Neuronal stem cell (in vitro differentiated cells): Measurements from ENCODE around the gene PAPLN.

Source experiments
- DNase-seq: peaks from one replicate; pipeline ENCODE4 v3.0.0-alpha.2; 2013; ENCODE audit warnings: low spot score
- H2AFZ ChIP-seq: one replicate; pipeline ENCODE4 v1.6.1; 2013; ENCODE audit warnings: mild to moderate bottlenecking, low read length, inconsistent platforms
- H2AK5ac ChIP-seq: 2 replicates; pipeline ENCODE4 v1.6.1; 2013; ENCODE audit warnings: low read depth, mild to moderate bottlenecking, inconsistent platforms, low read length, moderate library complexity, mixed read lengths
- H2BK120ac ChIP-seq: 2 replicates; pipeline ENCODE4 v1.6.1; 2013; ENCODE audit warnings: low read depth, mild to moderate bottlenecking, inconsistent platforms, low read length, moderate library complexity, mixed read lengths
- H2BK12ac ChIP-seq: one replicate; pipeline ENCODE4 v1.6.1; 2013; ENCODE audit warnings: low read length, inconsistent platforms
- H2BK15ac ChIP-seq: 2 replicates; pipeline ENCODE4 v1.6.1; 2013; ENCODE audit warnings: mild to moderate bottlenecking, low read length, inconsistent platforms, mixed read lengths
- H2BK5ac ChIP-seq: one replicate; pipeline ENCODE4 v1.6.1; 2013; ENCODE audit warnings: inconsistent platforms, mild to moderate bottlenecking, low read length, moderate library complexity
- H3K14ac ChIP-seq: one replicate; pipeline ENCODE4 v1.6.1; 2013; ENCODE audit warnings: low read length, inconsistent platforms
- H3K18ac ChIP-seq: 2 replicates; pipeline ENCODE4 v1.6.1; 2013; ENCODE audit warnings: low read length, inconsistent platforms
- H3K23ac ChIP-seq: 2 replicates; pipeline ENCODE4 v1.6.1; 2013; ENCODE audit warnings: low read depth, mild to moderate bottlenecking, mixed read lengths, low read length, inconsistent platforms; ENCODE audit not compliant: poor library complexity
- H3K27ac ChIP-seq: replicated peaks from 3 replicates; pipeline ENCODE4 v1.5.1; 2013; ENCODE audit warnings: low read length, inconsistent platforms
- H3K27me3 ChIP-seq, 3 experiments: 2 replicates each; pipeline ENCODE4 v1.6.1; 2013; ENCODE audit warnings: low read length in 3 of 3, mild to moderate bottlenecking in 2 of 3, inconsistent platforms in 1 of 3, low read depth in 1 of 3, mixed read lengths in 1 of 3, moderate library complexity in 1 of 3; ENCODE audit not compliant: control insufficient read depth in 3 of 3, insufficient read depth in 3 of 3
- H3K36me3 ChIP-seq, 2 donors: replicated peaks in 1 of 2; 2 replicates each; pipeline ENCODE4 v1.6.1; 2013; ENCODE audit warnings: low read length in 2 of 2; ENCODE audit not compliant: control insufficient read depth in 2 of 2, insufficient read depth in 2 of 2
- H3K4ac ChIP-seq: 2 replicates; pipeline ENCODE4 v1.6.1; 2013; ENCODE audit warnings: inconsistent platforms, mild to moderate bottlenecking, low read length, moderate library complexity
- H3K4me1 ChIP-seq, 2 donors: 1 replicate in 1 of 2; 2 replicates in 1 of 2; pipeline ENCODE4 v1.6.1; 2013; ENCODE audit warnings: low read length in 2 of 2, low read depth in 1 of 2; ENCODE audit not compliant: control insufficient read depth in 2 of 2, insufficient read depth in 1 of 2
- H3K4me2 ChIP-seq: one replicate; pipeline ENCODE4 v1.6.1; 2013; ENCODE audit warnings: mild to moderate bottlenecking, low read length, inconsistent platforms; ENCODE audit not compliant: insufficient read depth, poor library complexity, severe bottlenecking
- H3K4me3 ChIP-seq, 2 donors: 2 replicates each; pipeline ENCODE4 v1.5.1; 2013; ENCODE audit warnings: low read length in 2 of 2, mild to moderate bottlenecking in 2 of 2, inconsistent platforms in 1 of 2, moderate library complexity in 1 of 2
- H3K79me1 ChIP-seq: one replicate; pipeline ENCODE4 v1.6.1; 2013; ENCODE audit warnings: low read depth, mild to moderate bottlenecking, inconsistent platforms, low read length, moderate library complexity
- H3K9ac ChIP-seq: one replicate; pipeline ENCODE4 v1.6.1; 2013; ENCODE audit warnings: mild to moderate bottlenecking, low read depth, low read length, inconsistent platforms; ENCODE audit not compliant: poor library complexity
- H3K9me3 ChIP-seq, 2 donors: replicated peaks in 1 of 2; 2 replicates each; pipeline versions ENCODE3 to v1.6.1; 2013; ENCODE audit warnings: low read length in 2 of 2, mild to moderate bottlenecking in 2 of 2, inconsistent platforms in 1 of 2, low read depth in 1 of 2, mixed read lengths in 1 of 2, moderate library complexity in 1 of 2; ENCODE audit not compliant: control insufficient read depth in 2 of 2, insufficient read depth in 1 of 2
- H4K8ac ChIP-seq: one replicate; pipeline ENCODE4 v1.6.1; 2013; ENCODE audit warnings: low read depth, mild to moderate bottlenecking, inconsistent platforms, low read length, moderate library complexity
- H4K91ac ChIP-seq: one replicate; pipeline ENCODE4 v1.6.1; 2013; ENCODE audit warnings: low read length, low read depth, mild to moderate bottlenecking, inconsistent platforms; ENCODE audit not compliant: poor library complexity
- WGBS, 2 donors: extraction: QIAGEN DNeasy Blood & Tissue Kit; methylation state at CpG; one replicate each; pipeline ENCODE4 v1.1.7; 2013; ENCODE audit warnings: missing lambda C conversion rate in 2 of 2, mixed read lengths in 1 of 2; ENCODE audit not compliant: insufficient read length in 2 of 2, insufficient replicate concordance in 1 of 2; ENCODE audit errors: extremely low coverage in 2 of 2; 5-methylcytosine and 5-hydroxymethylcytosine counted together

The PAPLN gene

DNA sequence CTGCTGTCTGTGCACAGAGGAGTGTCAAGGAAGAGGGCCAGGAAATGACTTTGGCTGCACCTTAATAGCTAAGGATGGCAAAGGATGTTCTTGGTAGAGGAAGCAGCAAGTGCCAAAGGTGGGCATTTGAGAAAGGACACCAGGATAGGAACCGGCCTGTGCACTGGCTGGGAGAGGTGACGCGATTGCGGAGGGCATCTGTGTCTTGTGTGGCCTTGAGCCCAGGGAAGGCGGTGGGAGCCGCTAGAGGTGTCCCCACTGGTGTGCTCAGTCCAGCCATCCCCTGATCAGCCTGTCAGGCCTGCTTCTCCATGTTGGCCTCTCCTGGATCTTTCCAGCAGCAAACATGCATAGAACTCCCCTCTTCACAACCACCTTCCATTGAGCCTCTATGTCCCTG, 30.2 kb downstream of the PAPLN start:
- H3K4ac ChIP-seq = no peak overlapping the region
- no peak overlapping the region for H3K18ac ChIP-seq
- no CpG with 5 or more reads among the region's 6 CpGs for WGBS, 2 donors
- peak overlapping the region; percentile 3 for H3K23ac ChIP-seq
- H3K4me2 ChIP-seq = no peak overlapping the region
- no peak overlapping the region for H2BK15ac ChIP-seq
- no peaks in the 10 kb centered on the region for H3K79me1 ChIP-seq
- no peak overlapping the region for H4K91ac ChIP-seq
- no peaks in the 10 kb centered on the region for H3K4me1 ChIP-seq
- no peak overlapping the region for H2BK12ac ChIP-seq
- no peak overlapping the region for H4K8ac ChIP-seq
- no peak overlapping the region for H2AK5ac ChIP-seq
- no peaks in the 10 kb centered on the region for H3K9me3 ChIP-seq
- no peak for DNase-seq
- no peak overlapping the region for H3K4me3 ChIP-seq
- H3K27ac ChIP-seq = no peak overlapping the region
- no peaks in the 10 kb centered on the region for H3K27me3 ChIP-seq
- H2BK5ac ChIP-seq = no peak overlapping the region
- peaks cover 5 to 31% of the 10 kb centered on the region in 2 donors for H3K36me3 ChIP-seq
- no peak overlapping the region for H3K9ac ChIP-seq
- H2AFZ ChIP-seq = no peak overlapping the region
- no peak overlapping the region for H2BK120ac ChIP-seq
- no peak overlapping the region for H3K14ac ChIP-seq

- Histone ChIP-seq H2BK5ac (no peak overlapping the region), H3K9me3 (no peaks in the 10 kb centered on the region), H3K4ac (no peak overlapping the region), H2AFZ (no peak overlapping the region), H2BK12ac (no peak overlapping the region), H2BK120ac (no peak overlapping the region), H3K4me2 (no peak overlapping the region), H3K18ac (no peak overlapping the region), H3K4me3 (no peak overlapping the region), H2AK5ac (no peak overlapping the region), H3K27ac (no peak overlapping the region), H4K91ac (no peak overlapping the region), H2BK15ac (no peak overlapping the region), H3K27me3 (no peaks in the 10 kb centered on the region), H3K9ac (no peak overlapping the region), H3K23ac (peak overlapping the region; percentile 59), H4K8ac (no peak overlapping the region), H3K4me1 (no peaks in the 10 kb centered on the region), H3K36me3 (peaks cover 21 to 34% of the 10 kb centered on the region in 2 donors), H3K14ac (no peak overlapping the region), H3K79me1 (no peaks in the 10 kb centered on the region)
- DNase-seq = no peak
- WGBS, 2 donors = no CpG with 5 or more reads among the region's 48 CpGs
These were observed 32.6 kb downstream of the PAPLN start for GRCh38 chr14:73269729-73270531.

- Histone ChIP-seq H2BK5ac (no peak overlapping the region), H2BK120ac (no peak overlapping the region), H3K36me3 (peaks cover 32 to 44% of the 10 kb centered on the region in 2 donors), H4K8ac (no peak overlapping the region), H3K18ac (no peak overlapping the region), H3K27me3 (no peaks in the 10 kb centered on the region), H3K23ac (no peak overlapping the region), H3K4ac (no peak overlapping the region), H2AK5ac (no peak overlapping the region), H2AFZ (no peak overlapping the region), H3K9me3 (no peaks in the 10 kb centered on the region), H3K14ac (no peak overlapping the region), H3K27ac (no peak overlapping the region), H3K79me1 (no peaks in the 10 kb centered on the region), H4K91ac (no peak overlapping the region), H3K4me1 (no peaks in the 10 kb centered on the region), H3K4me2 (no peak overlapping the region), H2BK12ac (no peak overlapping the region), H2BK15ac (no peak overlapping the region), H3K9ac (no peak overlapping the region), H3K4me3 (no peak overlapping the region)
- WGBS, 2 donors = no CpG with 5 or more reads among the region's 6 CpGs
- no peak for DNase-seq
These were observed 35.1 kb downstream of the PAPLN start for GRCh38 chr14:73272393-73272792.

DNA sequence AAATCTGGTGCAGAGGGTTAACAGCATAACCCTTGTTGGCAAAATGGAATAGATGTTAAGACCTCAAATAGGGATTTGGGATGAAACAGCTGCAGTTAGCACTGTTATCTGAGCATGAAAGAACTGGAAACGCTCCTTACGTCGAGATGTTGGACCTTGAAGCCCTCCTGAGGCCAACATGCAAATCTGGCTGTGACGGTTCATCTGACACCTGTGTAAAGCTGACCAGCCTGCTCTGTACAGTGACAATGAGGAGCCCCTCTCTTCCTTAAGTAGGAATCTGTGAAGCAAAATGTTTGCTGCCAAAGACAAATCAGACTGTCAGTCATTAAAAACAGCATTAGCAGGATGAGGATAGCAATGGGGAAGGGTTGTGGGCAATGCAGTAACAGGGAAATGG, 36.5 kb downstream of the PAPLN start:
- no peak overlapping the region for H4K91ac ChIP-seq
- H3K4me1 ChIP-seq = no peaks in the 10 kb centered on the region
- no peak overlapping the region for H3K18ac ChIP-seq
- H4K8ac ChIP-seq = no peak overlapping the region
- no peak for DNase-seq
- H3K14ac ChIP-seq = no peak overlapping the region
- H3K9me3 ChIP-seq = no peaks in the 10 kb centered on the region
- H2BK5ac ChIP-seq = no peak overlapping the region
- no peak overlapping the region for H3K27ac ChIP-seq
- no peak overlapping the region for H3K4me3 ChIP-seq
- no peaks in the 10 kb centered on the region for H3K27me3 ChIP-seq
- H3K9ac ChIP-seq = no peak overlapping the region
- H2BK120ac ChIP-seq = no peak overlapping the region
- H3K36me3 ChIP-seq = peaks cover 22 to 47% of the 10 kb centered on the region in 2 donors
- no CpG with 5 or more reads among the region's 4 CpGs for WGBS, 2 donors
- no peak overlapping the region for H2BK15ac ChIP-seq
- no peak overlapping the region for H3K4me2 ChIP-seq
- H3K23ac ChIP-seq = no peak overlapping the region
- H2BK12ac ChIP-seq = no peak overlapping the region
- no peak overlapping the region for H2AK5ac ChIP-seq
- H3K79me1 ChIP-seq = no peaks in the 10 kb centered on the region
- H3K4ac ChIP-seq = no peak overlapping the region
- H2AFZ ChIP-seq = no peak overlapping the region
